Measurements from ENCODE around the gene ENHO.

ENHO gene

GRCh38 chr9:34505370-34506120, 17.2 kb downstream of the ENHO start:
- TF ChIP-seq, protein P1, sequence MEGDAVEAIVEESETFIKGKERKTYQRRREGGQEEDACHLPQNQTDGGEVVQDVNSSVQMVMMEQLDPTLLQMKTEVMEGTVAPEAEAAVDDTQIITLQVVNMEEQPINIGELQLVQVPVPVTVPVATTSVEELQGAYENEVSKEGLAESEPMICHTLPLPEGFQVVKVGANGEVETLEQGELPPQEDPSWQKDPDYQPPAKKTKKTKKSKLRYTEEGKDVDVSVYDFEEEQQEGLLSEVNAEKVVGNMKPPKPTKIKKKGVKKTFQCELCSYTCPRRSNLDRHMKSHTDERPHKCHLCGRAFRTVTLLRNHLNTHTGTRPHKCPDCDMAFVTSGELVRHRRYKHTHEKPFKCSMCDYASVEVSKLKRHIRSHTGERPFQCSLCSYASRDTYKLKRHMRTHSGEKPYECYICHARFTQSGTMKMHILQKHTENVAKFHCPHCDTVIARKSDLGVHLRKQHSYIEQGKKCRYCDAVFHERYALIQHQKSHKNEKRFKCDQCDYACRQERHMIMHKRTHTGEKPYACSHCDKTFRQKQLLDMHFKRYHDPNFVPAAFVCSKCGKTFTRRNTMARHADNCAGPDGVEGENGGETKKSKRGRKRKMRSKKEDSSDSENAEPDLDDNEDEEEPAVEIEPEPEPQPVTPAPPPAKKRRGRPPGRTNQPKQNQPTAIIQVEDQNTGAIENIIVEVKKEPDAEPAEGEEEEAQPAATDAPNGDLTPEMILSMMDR (IDR thresholded peaks at IDR 0.05; ENCODE audit: low read depth, low read length) = no peak
- no peak for DNase-seq (ENCODE audit: low read depth, low spot score)
- no peak overlapping the region for H3K4me3 ChIP-seq (ENCODE audit: low read depth, low read length)
- in situ Hi-C loops (cut with HindIII; ENCODE audit: low sequenced_read_pairs) = loop anchor here (10.0 kb wide), 1 partner anchor 69 kb away; no protein-coding TSS in a partner anchor

- in situ Hi-C loops (cut with HindIII; ENCODE audit: low sequenced_read_pairs) = loop anchor here (10.0 kb wide), 1 partner anchor 71 kb away; no protein-coding TSS in a partner anchor
- no peak overlapping the region for H3K4me3 ChIP-seq (ENCODE audit: low read depth, low read length)
- DNase-seq (ENCODE audit: low read depth, low spot score) = no peak
- TF ChIP-seq, protein P1 (IDR thresholded peaks at IDR 0.05; ENCODE audit: low read depth, low read length) = no peak
Observed at GRCh38 chr9:34503406-34503805, 19.4 kb downstream of the ENHO start.

- TF ChIP-seq, protein P1 (IDR thresholded peaks at IDR 0.05; ENCODE audit: low read depth, low read length) = no peak
- DNase-seq (ENCODE audit: low read depth, low spot score) = no peak
- H3K4me3 ChIP-seq (ENCODE audit: low read depth, low read length) = no peak overlapping the region
- in situ Hi-C loops (cut with HindIII; ENCODE audit: low sequenced_read_pairs) = loop anchor here (10.0 kb wide), 1 partner anchor 72 kb away; no protein-coding TSS in a partner anchor
Observed at GRCh38 chr9:34502891-34503290, 19.9 kb downstream of the ENHO start.

DNA sequence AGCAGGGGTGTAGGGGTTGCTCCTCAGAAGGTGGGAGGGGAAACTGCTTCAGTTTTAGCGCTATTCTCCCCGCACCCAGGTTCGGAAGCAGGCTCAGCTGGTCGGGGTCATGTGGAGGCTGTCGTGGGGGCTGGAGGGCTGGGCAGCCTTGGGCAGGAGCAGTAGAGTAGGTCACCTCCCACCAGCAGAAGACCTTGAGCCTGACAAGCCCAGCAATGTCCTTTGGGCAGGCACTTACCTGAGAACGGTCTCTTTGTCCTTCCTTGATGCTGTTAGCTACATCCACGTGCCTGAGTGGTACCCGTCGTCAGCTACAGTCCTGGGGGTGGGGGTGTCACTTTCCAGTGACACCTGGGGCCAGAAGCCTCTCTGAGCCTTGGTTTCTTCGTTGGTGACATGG, 20.3 kb downstream of the ENHO start:
- TF ChIP-seq, protein P1 (IDR thresholded peaks at IDR 0.05; ENCODE audit: low read depth, low read length) = no peak
- H3K4me3 ChIP-seq (ENCODE audit: low read depth, low read length) = no peak overlapping the region
- in situ Hi-C loops (cut with HindIII; ENCODE audit: low sequenced_read_pairs) = loop anchor here (10.0 kb wide), 1 partner anchor 72 kb away; no protein-coding TSS in a partner anchor
- DNase-seq (ENCODE audit: low read depth, low spot score) = no peak

- in situ Hi-C loops (cut with HindIII; ENCODE audit: low sequenced_read_pairs) = loop anchor here (10.0 kb wide), 1 partner anchor 73 kb away; no protein-coding TSS in a partner anchor
- H3K4me3 ChIP-seq (ENCODE audit: low read depth, low read length) = no peak overlapping the region
- TF ChIP-seq, protein P1 (IDR thresholded peaks at IDR 0.05; ENCODE audit: low read depth, low read length) = peak; percentile 53
- DNase-seq (ENCODE audit: low read depth, low spot score) = peak; percentile 75
Observed at GRCh38 chr9:34501889-34502425, 20.8 kb downstream of the ENHO start.

GRCh38 chr9:34501372-34501771, 21.4 kb downstream of the ENHO start:
- TF ChIP-seq, protein P1 (IDR thresholded peaks at IDR 0.05; ENCODE audit: low read depth, low read length) = no peak

More at GRCh38 chr9:34501372-34501771, 21.4 kb downstream of the ENHO start:
- DNase-seq (ENCODE audit: low read depth, low spot score) = no peak
- H3K4me3 ChIP-seq (ENCODE audit: low read depth, low read length) = no peak overlapping the region
- in situ Hi-C loops (cut with HindIII; ENCODE audit: low sequenced_read_pairs) = loop anchor here (10.0 kb wide), 1 partner anchor 73 kb away; no protein-coding TSS in a partner anchor

Measured in astrocyte of the spinal cord (primary cell).